Transverse colon (tissue), 4 donors: Measurements from ENCODE around the gene AK3. TPM values are rescaled to one million over a fixed set of nuclear protein-coding genes. Genes with fewer than 3 reads are reported as not detected.
A peak's percentile ranks its signal among the peaks of the same experiment; 100 is the strongest.

Source experiments
- DNase-seq: peaks from one replicate; pipeline ENCODE4 v3.0.0-alpha.2; 2019
- H3K27ac ChIP-seq, 4 donors: fragments of 200-600 bp; sonication (generic); 2 replicates each; pipeline ENCODE4 v1.5.1; 2016 to 2018; ENCODE audit warnings: inconsistent platforms in 4 of 4
- H3K27me3 ChIP-seq: fragments of 200-600 bp; sonication (generic); 2 replicates; pipeline ENCODE4 v1.5.1; 2017; ENCODE audit warnings: inconsistent platforms
- H3K36me3 ChIP-seq, 4 donors: fragments of 200-600 bp; sonication (generic); 2 replicates each; pipeline ENCODE4 v1.5.1; 2017 to 2019; ENCODE audit warnings: inconsistent platforms in 4 of 4
- H3K4me1 ChIP-seq, 4 donors: fragments of 200-600 bp; sonication (generic); 2 replicates each; pipeline ENCODE4 v1.5.1; 2017 to 2020; ENCODE audit warnings: inconsistent platforms in 4 of 4
- H3K4me3 ChIP-seq, 4 donors: fragments of 200-600 bp; sonication (generic); 1 replicate in 1 of 4; 2 replicates in 3 of 4; pipeline versions ENCODE4 v1.5.1 to v1.6.1; 2017 to 2019; ENCODE audit warnings: inconsistent platforms in 4 of 4
- H3K9me3 ChIP-seq, 2 donors: fragments of 200-600 bp; sonication (generic); 2 replicates each; pipeline ENCODE4 v1.5.1; 2017 to 2019; ENCODE audit warnings: inconsistent platforms in 2 of 2
- EP300 ChIP-seq: sonication (generic); formaldehyde crosslinking; IDR thresholded peaks from one replicate; pipeline ENCODE4 v1.6.1; 2017; ENCODE audit warnings: antibody characterized with exemption, low read depth
- POLR2A ChIP-seq: fragments of 450-650 bp; IDR thresholded peaks from one replicate; pipeline ENCODE4 v1.6.1; 2016; ENCODE audit warnings: antibody characterized with exemption, mild to moderate bottlenecking, moderate library complexity
- POLR2AphosphoS5 ChIP-seq, 3 donors: sonication (generic); formaldehyde crosslinking; IDR thresholded peaks; one replicate each; pipeline ENCODE4 v1.6.1; 2016; ENCODE audit warnings: antibody characterized with exemption in 3 of 3
- WGBS, 2 donors: methylation state at CpG; one replicate each; pipeline ENCODE4 v1.1.5; 2018; ENCODE audit warnings: low coverage in 1 of 2; 5-methylcytosine and 5-hydroxymethylcytosine counted together
- in situ Hi-C, 4 donors: fragments of 200-750 bp; cut with MboI; loops; one replicate each; pipeline versions ENCODE4 v1.15.0 to v1.15.1; 2017; ENCODE audit warnings: low sequenced_read_pairs in 3 of 4, low pct_ligation_motif_present in 1 of 4, low pct_unique_long_range_greater_than_20kb in 1 of 4
- intact Hi-C: fragments of 100-400 bp; cut with DNase I; formaldehyde crosslinking; loops from one replicate; pipeline ENCODE4 v1.15.1; 2023; ENCODE audit warnings: low total_unique reads
- total RNA-seq, 4 donors: library from RNA; depleted of rRNA; stranded (reverse); fragments of >200 nt; gene quantifications; one replicate each; pipeline ENCODE4 v1.1.0, GENCODE V29; 2016
- TF ChIP-seq, protein P1 (sequence below), 5 experiments: fragments of 200-600 bp in 3 of 5; fragments of 450-650 bp in 2 of 5; sonication (generic) in 3 of 5; IDR thresholded peaks; 1 replicate in 2 of 5; 2 replicates in 3 of 5; pipeline ENCODE4 v1.5.1; 2016 to 2017; ENCODE audit warnings: antibody characterized with exemption in 5 of 5, inconsistent platforms in 3 of 5, mild to moderate bottlenecking in 2 of 5, moderate library complexity in 1 of 5

The AK3 gene
- total RNA-seq, 4 donors from 2014 or later = 25.9 to 121 (median 82.3) TPM

GRCh38 chr9:4764033-4764432, 23.0 kb upstream of the AK3 start:
- TF ChIP-seq, protein P1, sequence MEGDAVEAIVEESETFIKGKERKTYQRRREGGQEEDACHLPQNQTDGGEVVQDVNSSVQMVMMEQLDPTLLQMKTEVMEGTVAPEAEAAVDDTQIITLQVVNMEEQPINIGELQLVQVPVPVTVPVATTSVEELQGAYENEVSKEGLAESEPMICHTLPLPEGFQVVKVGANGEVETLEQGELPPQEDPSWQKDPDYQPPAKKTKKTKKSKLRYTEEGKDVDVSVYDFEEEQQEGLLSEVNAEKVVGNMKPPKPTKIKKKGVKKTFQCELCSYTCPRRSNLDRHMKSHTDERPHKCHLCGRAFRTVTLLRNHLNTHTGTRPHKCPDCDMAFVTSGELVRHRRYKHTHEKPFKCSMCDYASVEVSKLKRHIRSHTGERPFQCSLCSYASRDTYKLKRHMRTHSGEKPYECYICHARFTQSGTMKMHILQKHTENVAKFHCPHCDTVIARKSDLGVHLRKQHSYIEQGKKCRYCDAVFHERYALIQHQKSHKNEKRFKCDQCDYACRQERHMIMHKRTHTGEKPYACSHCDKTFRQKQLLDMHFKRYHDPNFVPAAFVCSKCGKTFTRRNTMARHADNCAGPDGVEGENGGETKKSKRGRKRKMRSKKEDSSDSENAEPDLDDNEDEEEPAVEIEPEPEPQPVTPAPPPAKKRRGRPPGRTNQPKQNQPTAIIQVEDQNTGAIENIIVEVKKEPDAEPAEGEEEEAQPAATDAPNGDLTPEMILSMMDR (IDR thresholded peaks at IDR 0.05) = no peak
- TF ChIP-seq EP300 (no peak), POLR2AphosphoS5 (IDR thresholded peaks at IDR 0.05) (no peak), POLR2A (no peak)
- H3K4me3 ChIP-seq = no peak overlapping the region
- in situ Hi-C loops = loop anchor here (10.0 to 25.0 kb wide), 5 partner anchors 221 to 823 kb away; partner anchors contain the start of genes PLGRKT (in 3 of the 4), JAK2 (in 2 of the 4) and INSL6 (in 1 of the 4)
- H3K4me1 ChIP-seq = peaks cover 0 to 14% (median 4%) of the 10 kb centered on the region in 4 donors
- no peaks in the 10 kb centered on the region for H3K9me3 ChIP-seq
- DNase-seq = no peak
- H3K36me3 ChIP-seq = no peaks in the 10 kb centered on the region
- no peak overlapping the region for H3K27ac ChIP-seq
- WGBS, 2 donors = 83 to 100% methylated on average over 2 to 3 of the region's 3 CpGs
- no peaks in the 10 kb centered on the region for H3K27me3 ChIP-seq
- intact Hi-C loops = loop anchor here (5.0 kb wide), 1 partner anchor 223 kb away; the partner anchor contains the start of gene JAK2

DNA sequence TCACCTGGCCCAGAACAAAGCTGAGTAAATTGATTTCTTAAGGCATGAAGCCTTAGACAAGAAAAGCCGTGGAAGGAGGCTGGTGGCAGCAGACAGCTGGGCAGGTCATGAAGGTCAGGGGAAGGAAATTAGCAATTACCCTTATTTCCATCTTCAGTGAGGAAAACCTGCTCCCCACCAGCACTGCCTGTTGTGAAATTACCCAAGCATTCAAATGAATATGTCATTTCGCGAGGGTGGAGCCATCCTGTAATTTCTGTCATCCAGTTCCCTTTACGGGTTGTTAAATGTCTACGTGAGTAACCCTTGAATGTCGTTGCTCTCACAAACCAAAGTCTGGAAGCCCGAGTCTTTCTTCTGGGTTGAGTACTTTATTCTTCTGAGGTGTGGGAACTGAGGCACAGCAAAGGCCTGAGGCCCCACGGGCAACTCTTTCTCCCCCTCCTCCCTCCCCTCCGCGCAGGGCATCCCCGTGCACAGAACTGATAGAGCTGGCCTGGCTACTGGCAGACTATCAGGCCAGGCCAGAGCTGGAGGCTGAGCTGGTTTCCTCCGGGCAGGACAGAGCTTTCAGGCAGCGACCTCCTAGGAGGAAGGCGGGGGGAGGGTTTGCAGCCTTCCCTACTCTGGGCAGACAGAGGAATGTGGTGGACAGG, 22.0 kb upstream of the AK3 start:
- no peaks in the 10 kb centered on the region for H3K36me3 ChIP-seq
- DNase-seq = peak; percentile 53
- H3K4me1 ChIP-seq = peaks cover 0 to 14% (median 4%) of the 10 kb centered on the region in 4 donors
- H3K9me3 ChIP-seq = no peaks in the 10 kb centered on the region
- intact Hi-C loops = loop anchor here (5.0 kb wide), 1 partner anchor 224 kb away; the partner anchor contains the start of gene JAK2
- in situ Hi-C loops = loop anchor here (10.0 to 25.0 kb wide), 5 partner anchors 222 to 824 kb away; partner anchors contain the start of genes PLGRKT (in 3 of the 4), JAK2 (in 2 of the 4) and INSL6 (in 1 of the 4)
- H3K27me3 ChIP-seq = no peaks in the 10 kb centered on the region
- TF ChIP-seq POLR2A = no peak
- TF ChIP-seq, protein P1 (IDR thresholded peaks at IDR 0.05) = peak in 2 of 5 experiments; percentile 18 to 28
- WGBS, 2 donors = 22 to 26% methylated on average over 4 to 14 of the region's 14 CpGs
- H3K4me3 ChIP-seq = peak overlapping the region in 3 of 4 donors; percentile 8 to 36 (median 19)
- peak overlapping the region; percentile 57 to 76 (median 66) for H3K27ac ChIP-seq

DNA sequence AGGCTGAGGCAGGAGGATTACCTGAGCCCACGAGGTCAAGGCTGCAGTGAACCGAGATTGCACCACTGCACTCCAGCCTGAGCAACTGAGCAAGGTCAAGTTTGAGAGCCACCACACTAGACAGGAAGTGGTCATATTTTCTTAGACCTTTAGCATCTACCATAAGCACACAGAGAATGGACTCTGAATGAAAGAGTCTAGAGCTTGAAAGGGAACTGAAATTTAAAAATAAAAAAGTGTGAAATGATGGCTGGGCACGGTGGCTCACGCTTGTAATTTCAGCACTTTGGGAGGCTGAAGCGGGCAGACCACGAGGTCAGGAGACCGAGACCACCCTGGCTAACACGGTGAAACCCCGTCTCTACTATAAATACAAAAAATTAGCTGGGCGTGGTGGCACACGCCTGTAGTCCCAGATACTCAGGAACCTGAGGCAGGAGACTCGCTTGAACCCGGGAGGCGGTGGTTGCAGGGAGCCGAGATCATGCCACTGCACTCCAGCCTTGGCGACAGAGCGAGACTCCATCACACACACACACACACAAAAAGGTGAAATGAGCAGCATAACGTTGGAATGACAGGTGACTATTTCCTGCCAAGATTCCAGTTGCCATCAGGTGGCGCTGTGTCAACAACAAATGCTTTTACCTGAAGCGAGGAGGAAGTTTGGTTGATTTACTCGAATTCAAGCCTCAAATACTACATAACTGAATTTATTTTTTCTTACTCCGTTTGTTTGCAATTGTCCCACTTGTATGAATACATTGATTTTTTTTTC, 21.3 kb upstream of the AK3 start:
- peak overlapping the region; percentile 57 to 76 (median 66) for H3K27ac ChIP-seq
- peaks cover 0 to 14% (median 4%) of the 10 kb centered on the region in 4 donors for H3K4me1 ChIP-seq
- no peaks in the 10 kb centered on the region for H3K27me3 ChIP-seq
- peak overlapping the region in 3 of 4 donors; percentile 8 to 36 (median 19) for H3K4me3 ChIP-seq
- no peaks in the 10 kb centered on the region for H3K36me3 ChIP-seq
- peak; percentile 89 for DNase-seq
- no peaks in the 10 kb centered on the region for H3K9me3 ChIP-seq
- in situ Hi-C loops (loop anchor here (10.0 to 25.0 kb wide), 5 partner anchors 223 to 825 kb away; partner anchors contain the start of genes PLGRKT (in 3 of the 4), JAK2 (in 2 of the 4) and INSL6 (in 1 of the 4)), intact Hi-C loops (loop anchor here (5.0 kb wide), 1 partner anchor 225 kb away; the partner anchor contains the start of gene JAK2)
- 17 to 19% methylated on average over 9 to 22 of the region's 22 CpGs for WGBS, 2 donors
- TF ChIP-seq, protein P1 (IDR thresholded peaks at IDR 0.05) = peak; percentile 75 to 92 (median 86)
- TF ChIP-seq POLR2AphosphoS5 (IDR thresholded peaks at IDR 0.05) (no peak), POLR2A (no peak), EP300 (no peak)
